H9 (cell line): ENCODE measurements around the gene ACVR1B. TPM values are rescaled to one million over a fixed set of nuclear protein-coding genes. Genes with fewer than 3 reads are reported as not detected.

ENCODE experiments used
- DNase-seq: peaks from one replicate; pipeline ENCODE4 v3.0.0-alpha.2; 2017
- H2AFZ ChIP-seq: one replicate; pipeline ENCODE4 v1.6.1; 2013; ENCODE audit warnings: mild to moderate bottlenecking, low read length, control low read depth, moderate library complexity
- H2AK5ac ChIP-seq: 2 replicates; pipeline ENCODE4 v1.6.1; 2013; ENCODE audit warnings: low read length, control low read depth, mixed read lengths; ENCODE audit not compliant: insufficient read length
- H2BK120ac ChIP-seq: one replicate; pipeline ENCODE4 v1.6.1; 2013; ENCODE audit warnings: low read depth, mild to moderate bottlenecking, low read length, control low read depth, inconsistent platforms; ENCODE audit not compliant: poor library complexity, severe bottlenecking
- H2BK12ac ChIP-seq: 2 replicates; pipeline ENCODE4 v1.6.1; 2013; ENCODE audit warnings: low read length, control low read depth, mixed read lengths, low read depth; ENCODE audit not compliant: insufficient read length
- H2BK15ac ChIP-seq: 2 replicates; pipeline ENCODE4 v1.6.1; 2013; ENCODE audit warnings: low read depth, low read length, control low read depth
- H2BK20ac ChIP-seq: one replicate; pipeline ENCODE4 v1.6.1; 2013; ENCODE audit warnings: low read depth, mild to moderate bottlenecking, low read length, control low read depth, inconsistent platforms; ENCODE audit not compliant: poor library complexity, severe bottlenecking
- H2BK5ac ChIP-seq: 2 replicates; pipeline ENCODE4 v1.6.1; 2013; ENCODE audit warnings: low read length, control low read depth, mixed read lengths; ENCODE audit not compliant: insufficient read length
- H3K14ac ChIP-seq: 2 replicates; pipeline ENCODE4 v1.6.1; 2013; ENCODE audit warnings: low read length, control low read depth; ENCODE audit not compliant: insufficient read depth
- H3K18ac ChIP-seq: 2 replicates; pipeline ENCODE4 v1.6.1; 2013; ENCODE audit warnings: low read depth, mild to moderate bottlenecking, mixed read lengths, low read length, control low read depth; ENCODE audit not compliant: insufficient read length
- H3K23ac ChIP-seq: 2 replicates; pipeline ENCODE4 v1.6.1; 2013; ENCODE audit warnings: low read length, control low read depth, mixed read lengths, low read depth; ENCODE audit not compliant: insufficient read length
- H3K23me2 ChIP-seq: 2 replicates; pipeline ENCODE4 v1.6.1; 2013; ENCODE audit warnings: low read depth, mild to moderate bottlenecking, mixed read lengths, low read length, control low read depth; ENCODE audit not compliant: insufficient read length, poor library complexity, severe bottlenecking
- H3K27ac ChIP-seq: 2 replicates; pipeline ENCODE4 v1.5.1; 2013; ENCODE audit warnings: low read length, control low read depth, mixed read lengths, low read depth; ENCODE audit not compliant: insufficient read length
- H3K27me3 ChIP-seq: 2 replicates; pipeline ENCODE4 v1.6.1; 2013; ENCODE audit warnings: low read length, control low read depth, inconsistent platforms; ENCODE audit not compliant: insufficient read depth
- H3K4ac ChIP-seq: 2 replicates; pipeline ENCODE4 v1.6.1; 2013; ENCODE audit warnings: low read depth, mild to moderate bottlenecking, control low read depth, inconsistent platforms, low read length, moderate library complexity
- H3K4me1 ChIP-seq: 2 replicates; pipeline ENCODE4 v1.6.1; 2013; ENCODE audit warnings: low read length, control low read depth, inconsistent platforms; ENCODE audit not compliant: insufficient read depth
- H3K4me2 ChIP-seq: 2 replicates; pipeline ENCODE4 v1.6.1; 2013; ENCODE audit warnings: low read length, control low read depth, mixed read lengths; ENCODE audit not compliant: insufficient read length, insufficient read depth
- H3K56ac ChIP-seq: 2 replicates; pipeline ENCODE4 v1.6.1; 2013; ENCODE audit warnings: low read depth, mild to moderate bottlenecking, mixed read lengths, low read length, control low read depth; ENCODE audit not compliant: insufficient read length
- H3K79me1 ChIP-seq: 2 replicates; pipeline ENCODE4 v1.6.1; 2013; ENCODE audit warnings: low read depth, mild to moderate bottlenecking, moderate library complexity, low read length, control low read depth, inconsistent platforms; ENCODE audit not compliant: insufficient read depth, poor library complexity, severe bottlenecking
- H3K79me2 ChIP-seq: 2 replicates; pipeline ENCODE4 v1.6.1; 2013; ENCODE audit warnings: low read length, control low read depth, inconsistent platforms; ENCODE audit not compliant: insufficient read depth
- H3K9ac ChIP-seq: 2 replicates; pipeline ENCODE4 v1.6.1; 2013; ENCODE audit warnings: low read length, control low read depth, mixed read lengths; ENCODE audit not compliant: insufficient read length; ENCODE audit errors: extremely low read depth
- H3K9me3 ChIP-seq: one replicate; pipeline ENCODE4 v1.6.1; 2013; ENCODE audit warnings: low read depth, low read length, inconsistent platforms; ENCODE audit not compliant: control insufficient read depth
- H3T11ph ChIP-seq: one replicate; pipeline ENCODE4 v1.6.1; 2013; ENCODE audit warnings: mild to moderate bottlenecking, low read length, control low read depth, inconsistent platforms
- H4K20me1 ChIP-seq: one replicate; pipeline ENCODE4 v1.6.1; 2013; ENCODE audit not compliant: control insufficient read depth, insufficient read length, insufficient read depth
- H4K5ac ChIP-seq: 2 replicates; pipeline ENCODE4 v1.6.1; 2013; ENCODE audit warnings: low read depth, mild to moderate bottlenecking, mixed read lengths, low read length, control low read depth; ENCODE audit not compliant: insufficient read length
- H4K8ac ChIP-seq: replicated peaks from 2 replicates; pipeline ENCODE4 v1.6.1; 2013; ENCODE audit warnings: low read length, control low read depth, mixed read lengths, low read depth; ENCODE audit not compliant: insufficient read length
- H4K91ac ChIP-seq: 2 replicates; pipeline ENCODE4 v1.6.1; 2013; ENCODE audit warnings: low read depth, mild to moderate bottlenecking, moderate library complexity, mixed read lengths, low read length, control low read depth; ENCODE audit not compliant: insufficient read length
- H3K27ac Mint-ChIP-seq, 3 experiments: 2 replicates in 2 of 3; 3 replicates in 1 of 3; pipeline ENCODE4 v1.8.0; 2020 to 2021; ENCODE audit warnings: mixed read lengths in 3 of 3, mild to moderate bottlenecking in 1 of 3, moderate library complexity in 1 of 3
- H3K27me3 Mint-ChIP-seq: 2 replicates; pipeline ENCODE4 v1.8.0; 2021; ENCODE audit warnings: low read depth, mild to moderate bottlenecking, moderate library complexity, mixed read lengths
- H3K36me3 Mint-ChIP-seq, 3 experiments: 2 replicates in 2 of 3; 3 replicates in 1 of 3; pipeline ENCODE4 v1.8.0; 2020 to 2021; ENCODE audit warnings: low read depth in 3 of 3, mixed read lengths in 3 of 3; ENCODE audit not compliant: insufficient read depth in 1 of 3
- H3K4me1 Mint-ChIP-seq, 2 experiments: 2 replicates each; pipeline ENCODE4 v1.8.0; 2020; ENCODE audit warnings: mixed read lengths in 2 of 2
- H3K4me3 Mint-ChIP-seq, 2 experiments: 2 replicates in 1 of 2; 3 replicates in 1 of 2; pipeline ENCODE4 v1.8.0; 2020 to 2021; ENCODE audit warnings: mild to moderate bottlenecking in 2 of 2, mixed read lengths in 2 of 2, moderate library complexity in 1 of 2
- H3K9me3 Mint-ChIP-seq, 2 experiments: 2 replicates in 1 of 2; 3 replicates in 1 of 2; pipeline ENCODE4 v1.8.0; 2020; ENCODE audit warnings: mild to moderate bottlenecking in 2 of 2, mixed read lengths in 2 of 2, moderate library complexity in 1 of 2
- CTCF ChIP-seq: fragments of 200-600 bp; sonication (generic); conservative IDR thresholded peaks from 3 replicates; pipeline ENCODE4 v1.8.0; 2021; ENCODE audit warnings: antibody characterized with exemption, mild to moderate bottlenecking
- WGBS: extraction: QIAGEN DNeasy Blood & Tissue Kit; methylation state at CpG from one replicate; pipeline ENCODE4 v1.1.7; 2013; ENCODE audit warnings: missing lambda C conversion rate, low lambda C conversion rate, mixed read lengths; ENCODE audit not compliant: insufficient read length; ENCODE audit errors: extremely low coverage; 5-methylcytosine and 5-hydroxymethylcytosine counted together
- total RNA-seq: library from RNA; stranded (reverse); gene quantifications from 2 replicates; pipeline ENCODE4 v1.2.1, GENCODE V29; 2021

The ACVR1B gene
- total RNA-seq, 1 experiment from 2014 or later = 16.3 TPM

GRCh38 chr12:51976376-51977160, 25.1 kb downstream of the ACVR1B start:
- DNase-seq = no peak
- no peak overlapping the region for H3K4me2 ChIP-seq
- H2BK15ac ChIP-seq = no peak overlapping the region
- H3K27ac Mint-ChIP-seq = no peak overlapping the region
- H3K4ac ChIP-seq = no peak overlapping the region
- H3K4me1 Mint-ChIP-seq = peaks cover 23 to 34% of the 10 kb centered on the region in 2 experiments
- no CpG with 5 or more reads among the region's 10 CpGs for WGBS
- H4K8ac ChIP-seq = no peak overlapping the region
- H3K56ac ChIP-seq = no peak overlapping the region
- H3K14ac ChIP-seq = no peak overlapping the region
- H3K9me3 Mint-ChIP-seq = no peaks in the 10 kb centered on the region
- H3K23ac ChIP-seq = no peak overlapping the region
- H3T11ph ChIP-seq = no peak overlapping the region
- no peak overlapping the region for H3K18ac ChIP-seq
- no peak overlapping the region for H2BK20ac ChIP-seq
- no peaks in the 10 kb centered on the region for H3K79me1 ChIP-seq
- H2BK120ac ChIP-seq = no peak overlapping the region
- H3K9me3 ChIP-seq = no peaks in the 10 kb centered on the region
- no peaks in the 10 kb centered on the region for H3K27me3 ChIP-seq
- TF ChIP-seq CTCF = no peak
- H4K20me1 ChIP-seq = no peaks in the 10 kb centered on the region
- H3K9ac ChIP-seq = no peak overlapping the region
- H4K91ac ChIP-seq = no peak overlapping the region
- H3K27ac ChIP-seq = no peak overlapping the region
- H2BK5ac ChIP-seq = no peak overlapping the region
- no peak overlapping the region for H2AFZ ChIP-seq
- H3K36me3 Mint-ChIP-seq = peaks cover 27 to 56% (median 41%) of the 10 kb centered on the region in 3 experiments; a peak in 6 of 7 replicates
- no peak overlapping the region for H4K5ac ChIP-seq
- no peaks in the 10 kb centered on the region for H3K27me3 Mint-ChIP-seq
- H2BK12ac ChIP-seq = no peak overlapping the region
- no peaks in the 10 kb centered on the region for H3K23me2 ChIP-seq
- H3K4me1 ChIP-seq = peaks cover 7% of the 10 kb centered on the region; the same call in 1 of the 2 replicates
- no peaks in the 10 kb centered on the region for H3K79me2 ChIP-seq
- H3K4me3 Mint-ChIP-seq = no peak overlapping the region; a peak in 1 of 5 replicates
- no peak overlapping the region for H2AK5ac ChIP-seq
